Measurements from ENCODE around the gene TMEM200A. TPM values are rescaled to one million over a fixed set of nuclear protein-coding genes. Genes with fewer than 3 reads are reported as not detected.

The TMEM200A gene
- polyA plus RNA-seq, 3 donors: not detected

DNA sequence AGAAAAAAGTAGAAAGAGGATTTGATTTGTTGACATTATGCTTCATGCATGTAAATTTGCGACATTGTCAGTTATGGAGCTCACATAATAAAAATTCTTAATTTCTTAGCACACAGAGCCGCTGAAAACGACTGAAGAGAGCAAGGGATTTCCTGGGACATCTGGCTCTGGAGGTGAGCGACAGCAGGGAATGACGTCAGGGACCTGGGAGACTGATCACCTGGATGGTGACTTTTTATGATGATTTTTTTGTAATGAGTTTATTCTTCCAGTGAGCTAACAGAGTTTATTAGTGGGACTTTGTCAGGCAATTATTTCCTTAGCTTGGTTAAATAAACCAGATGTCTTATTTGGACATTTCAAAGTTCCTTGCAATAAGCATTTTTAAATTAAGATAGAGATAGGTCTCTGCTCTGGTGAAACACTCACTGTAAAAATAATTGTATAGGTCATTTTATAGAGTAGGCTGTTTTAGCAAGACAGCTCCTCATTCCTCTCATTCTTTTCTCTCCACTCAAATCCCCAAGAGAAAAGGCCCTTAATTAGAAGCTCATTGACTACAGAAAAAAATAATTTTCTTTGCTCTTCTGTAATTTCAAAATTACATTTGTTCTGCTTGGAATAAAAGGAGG lies 19.4 kb downstream of the TMEM200A start:
- Histone ChIP-seq H2AFZ (ENCODE audit: insufficient read depth, low read depth, low read length, poor library complexity, severe bottlenecking) (no peak overlapping the region), H3K27me3 (ENCODE audit: control insufficient read depth in 2 of 2, insufficient read depth in 2 of 2, low read length in 2 of 2) (no peaks in the 10 kb centered on the region), H3K27ac (ENCODE audit: low read depth in 1 of 2, low read length in 2 of 2) (no peak overlapping the region), H3K79me2 (ENCODE audit: insufficient read depth, low read length) (no peaks in the 10 kb centered on the region), H3K4me2 (replicated peaks; ENCODE audit: extremely low read depth, low read length, poor library complexity, severe bottlenecking) (no peak overlapping the region), H3K36me3 (replicated peaks in 1 of 2; ENCODE audit: control insufficient read depth in 1 of 2, insufficient read depth in 2 of 2, low read length in 2 of 2) (no peaks in the 10 kb centered on the region), H3K9me3 (replicated peaks in 1 of 2; ENCODE audit: control insufficient read depth in 1 of 2, insufficient read depth in 1 of 2, low read length in 2 of 2) (no peaks in the 10 kb centered on the region), H3K4me3 (replicated peaks in 1 of 3; ENCODE audit: low read depth in 2 of 3, low read length in 3 of 3) (no peak overlapping the region), H4K20me1 (ENCODE audit: insufficient read depth, low read length) (no peaks in the 10 kb centered on the region), H3K4me1 (ENCODE audit: control insufficient read depth in 1 of 2, insufficient read depth in 2 of 2, low read length in 2 of 2) (no peaks in the 10 kb centered on the region), H3K9ac (ENCODE audit: insufficient read depth, low read length, poor library complexity, severe bottlenecking) (no peak overlapping the region)
- no peak overlapping the region for H3K27ac Mint-ChIP-seq
- intact Hi-C loops (cut with micrococcal nuclease): no loop called here
- peaks cover 0 to 6% (median 2%) of the 10 kb centered on the region in 3 donors for H3K27me3 Mint-ChIP-seq (ENCODE audit: low read depth in 3 of 3)
- peaks cover 0 to 2% (median 0%) of the 10 kb centered on the region in 7 donors for H3K9me3 Mint-ChIP-seq
- H3K4me3 Mint-ChIP-seq: no peak overlapping the region
- TF ChIP-seq, protein P1, sequence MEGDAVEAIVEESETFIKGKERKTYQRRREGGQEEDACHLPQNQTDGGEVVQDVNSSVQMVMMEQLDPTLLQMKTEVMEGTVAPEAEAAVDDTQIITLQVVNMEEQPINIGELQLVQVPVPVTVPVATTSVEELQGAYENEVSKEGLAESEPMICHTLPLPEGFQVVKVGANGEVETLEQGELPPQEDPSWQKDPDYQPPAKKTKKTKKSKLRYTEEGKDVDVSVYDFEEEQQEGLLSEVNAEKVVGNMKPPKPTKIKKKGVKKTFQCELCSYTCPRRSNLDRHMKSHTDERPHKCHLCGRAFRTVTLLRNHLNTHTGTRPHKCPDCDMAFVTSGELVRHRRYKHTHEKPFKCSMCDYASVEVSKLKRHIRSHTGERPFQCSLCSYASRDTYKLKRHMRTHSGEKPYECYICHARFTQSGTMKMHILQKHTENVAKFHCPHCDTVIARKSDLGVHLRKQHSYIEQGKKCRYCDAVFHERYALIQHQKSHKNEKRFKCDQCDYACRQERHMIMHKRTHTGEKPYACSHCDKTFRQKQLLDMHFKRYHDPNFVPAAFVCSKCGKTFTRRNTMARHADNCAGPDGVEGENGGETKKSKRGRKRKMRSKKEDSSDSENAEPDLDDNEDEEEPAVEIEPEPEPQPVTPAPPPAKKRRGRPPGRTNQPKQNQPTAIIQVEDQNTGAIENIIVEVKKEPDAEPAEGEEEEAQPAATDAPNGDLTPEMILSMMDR (IDR thresholded peaks at IDR 0.05): no peak
- DNase-seq: no peak
- no peaks in the 10 kb centered on the region for H3K4me1 Mint-ChIP-seq
- no peaks in the 10 kb centered on the region for H3K36me3 Mint-ChIP-seq
- WGBS (ENCODE audit: insufficient coverage): 100% methylated on average over 2 of the region's 5 CpGs

DNA sequence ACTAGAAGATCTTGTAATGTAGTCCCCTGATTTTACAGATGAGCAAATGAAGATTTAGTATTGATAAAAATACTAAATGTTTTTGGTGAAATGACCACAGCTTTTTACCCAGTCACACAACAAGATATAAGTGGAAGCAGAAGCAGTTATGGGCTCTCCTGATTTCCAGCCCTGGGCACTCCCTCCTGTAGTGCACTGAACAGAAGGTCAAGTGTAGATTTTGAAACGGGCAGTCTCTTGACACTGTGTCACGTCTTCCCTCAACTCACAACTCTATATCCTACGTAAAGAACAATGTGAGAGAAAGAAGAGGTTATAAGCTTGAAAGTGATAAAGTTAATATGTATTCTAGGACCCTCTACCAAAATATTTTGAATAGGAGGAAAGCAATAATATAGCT lies 23.3 kb downstream of the TMEM200A start:
- WGBS (ENCODE audit: insufficient coverage): no CpG with 5 or more reads among the region's 3 CpGs
- peaks cover 0 to 2% (median 0%) of the 10 kb centered on the region in 7 donors for H3K9me3 Mint-ChIP-seq
- H3K4me1 Mint-ChIP-seq: no peaks in the 10 kb centered on the region
- Histone ChIP-seq H4K20me1 (ENCODE audit: insufficient read depth, low read length) (no peaks in the 10 kb centered on the region), H3K4me2 (replicated peaks; ENCODE audit: extremely low read depth, low read length, poor library complexity, severe bottlenecking) (no peak overlapping the region), H3K4me3 (replicated peaks in 1 of 3; ENCODE audit: low read depth in 2 of 3, low read length in 3 of 3) (no peak overlapping the region), H3K27me3 (ENCODE audit: control insufficient read depth in 2 of 2, insufficient read depth in 2 of 2, low read length in 2 of 2) (no peaks in the 10 kb centered on the region), H2AFZ (ENCODE audit: insufficient read depth, low read depth, low read length, poor library complexity, severe bottlenecking) (no peak overlapping the region), H3K9me3 (replicated peaks in 1 of 2; ENCODE audit: control insufficient read depth in 1 of 2, insufficient read depth in 1 of 2, low read length in 2 of 2) (no peaks in the 10 kb centered on the region), H3K36me3 (replicated peaks in 1 of 2; ENCODE audit: control insufficient read depth in 1 of 2, insufficient read depth in 2 of 2, low read length in 2 of 2) (no peaks in the 10 kb centered on the region), H3K9ac (ENCODE audit: insufficient read depth, low read length, poor library complexity, severe bottlenecking) (no peak overlapping the region), H3K4me1 (ENCODE audit: control insufficient read depth in 1 of 2, insufficient read depth in 2 of 2, low read length in 2 of 2) (no peaks in the 10 kb centered on the region), H3K79me2 (ENCODE audit: insufficient read depth, low read length) (no peaks in the 10 kb centered on the region), H3K27ac (ENCODE audit: low read depth in 1 of 2, low read length in 2 of 2) (no peak overlapping the region)
- TF ChIP-seq, protein P1 (IDR thresholded peaks at IDR 0.05): no peak
- no peaks in the 10 kb centered on the region for H3K36me3 Mint-ChIP-seq
- no peak overlapping the region for H3K27ac Mint-ChIP-seq
- no peak overlapping the region for H3K4me3 Mint-ChIP-seq
- DNase-seq: no peak
- H3K27me3 Mint-ChIP-seq (ENCODE audit: low read depth in 3 of 3): peaks cover 0 to 6% (median 0%) of the 10 kb centered on the region in 3 donors
- intact Hi-C loops (cut with micrococcal nuclease): no loop called here

All from CD14-positive monocyte (primary cell).